ENCODE results near the gene ANKRD27. TPM values are rescaled to one million over a fixed set of nuclear protein-coding genes. Genes with fewer than 3 reads are reported as not detected.

ANKRD27 gene
- total and polyA plus RNA-seq, 10 of the 15 experiments (the other 5 are each of a cell fraction or from before 2014, with no cell fraction given): 2.8 to 49.9 (median 28.5) TPM

DNA sequence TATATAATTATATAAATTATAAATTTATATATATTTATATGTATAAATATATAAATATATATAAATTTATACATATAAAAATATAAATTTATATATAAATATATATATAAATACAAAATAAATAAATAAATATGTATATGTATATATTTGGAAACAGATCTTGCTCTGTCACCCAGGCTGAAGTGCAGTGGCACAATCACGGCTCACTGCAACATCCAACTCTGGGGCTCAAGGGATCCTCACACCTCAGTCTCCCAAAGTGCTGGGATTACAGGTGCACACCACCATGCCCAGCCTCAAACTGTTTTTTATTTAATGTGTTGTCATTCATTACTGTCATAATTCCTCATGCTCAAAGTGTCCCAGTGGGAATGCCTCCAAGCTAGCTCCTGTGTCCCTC, 119.2 kb downstream of the ANKRD27 start:
- ChIA-PET RAD21 (ENCODE audit: unreplicated experiment) (no interaction called here), POLR2A (no interaction called here), CTCF (no interaction called here), SMC1A (ENCODE audit: uncharacterized antibody, unreplicated experiment) (no interaction called here)
- no peak overlapping the region for H3K4me2 ChIP-seq (ENCODE audit: control insufficient read depth, insufficient read depth)
- no peaks in the 10 kb centered on the region for H3K9me3 ChIP-seq (replicated peaks; ENCODE audit: control insufficient read depth, insufficient read depth, low read length)
- ATAC-seq (no peak), FAIRE-seq (no peak), DNase-seq (ENCODE audit: low read depth, low spot score) (no peak)
- no peak overlapping the region for H2AFZ ChIP-seq (ENCODE audit: control insufficient read depth, low read depth, low read length)
- in situ Hi-C loops (cut with MboI) (no loop called here), intact Hi-C loops (cut with micrococcal nuclease; ENCODE audit: unreplicated experiment) (no loop called here)
- no peaks in the 10 kb centered on the region for H3K79me2 ChIP-seq (ENCODE audit: control insufficient read depth, insufficient read depth, low read length)
- no peak overlapping the region for H3K4me3 ChIP-seq
- no peaks in the 10 kb centered on the region for H3K27me3 ChIP-seq (replicated peaks in 1 of 2; ENCODE audit: control insufficient read depth in 2 of 2, insufficient read depth in 2 of 2, low read length in 1 of 2)
- 69% methylated on average over 1 of the region's 1 CpG for WGBS (ENCODE audit: insufficient coverage, insufficient replicate concordance, low lambda C conversion rate, missing lambda C conversion rate)
- no TSS peak for BruUV-seq (replicated peaks)
- H3K9ac ChIP-seq (ENCODE audit: control insufficient read depth, insufficient read depth, low read length): no peak overlapping the region
- no peaks in the 10 kb centered on the region for H3K4me1 ChIP-seq (ENCODE audit: control insufficient read depth, insufficient read depth, low read length)
- no peaks in the 10 kb centered on the region for H3K36me3 ChIP-seq (ENCODE audit: control insufficient read depth in 2 of 2, insufficient read depth in 2 of 2, low read length in 1 of 2)
- H4K20me1 ChIP-seq (ENCODE audit: control insufficient read depth, insufficient read depth): no peaks in the 10 kb centered on the region
- no peak overlapping the region for H3K27ac ChIP-seq (ENCODE audit: control insufficient read depth, insufficient read depth)
- no peak for TF ChIP-seq ZNF207 (IDR thresholded peaks at IDR 0.05; ENCODE audit: borderline replicate concordance)
- TF ChIP-seq, protein P1, sequence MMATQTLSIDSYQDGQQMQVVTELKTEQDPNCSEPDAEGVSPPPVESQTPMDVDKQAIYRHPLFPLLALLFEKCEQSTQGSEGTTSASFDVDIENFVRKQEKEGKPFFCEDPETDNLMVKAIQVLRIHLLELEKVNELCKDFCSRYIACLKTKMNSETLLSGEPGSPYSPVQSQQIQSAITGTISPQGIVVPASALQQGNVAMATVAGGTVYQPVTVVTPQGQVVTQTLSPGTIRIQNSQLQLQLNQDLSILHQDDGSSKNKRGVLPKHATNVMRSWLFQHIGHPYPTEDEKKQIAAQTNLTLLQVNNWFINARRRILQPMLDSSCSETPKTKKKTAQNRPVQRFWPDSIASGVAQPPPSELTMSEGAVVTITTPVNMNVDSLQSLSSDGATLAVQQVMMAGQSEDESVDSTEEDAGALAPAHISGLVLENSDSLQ (IDR thresholded peaks at IDR 0.05): no peak
- no peak for TF ChIP-seq ESRRA (IDR thresholded peaks at IDR 0.05; ENCODE audit: low read length)
- no peak for TF ChIP-seq POU2F2 (IDR thresholded peaks at IDR 0.05; ENCODE audit: borderline replicate concordance, low read depth, low read length)
- TF ChIP-seq, protein P2, sequence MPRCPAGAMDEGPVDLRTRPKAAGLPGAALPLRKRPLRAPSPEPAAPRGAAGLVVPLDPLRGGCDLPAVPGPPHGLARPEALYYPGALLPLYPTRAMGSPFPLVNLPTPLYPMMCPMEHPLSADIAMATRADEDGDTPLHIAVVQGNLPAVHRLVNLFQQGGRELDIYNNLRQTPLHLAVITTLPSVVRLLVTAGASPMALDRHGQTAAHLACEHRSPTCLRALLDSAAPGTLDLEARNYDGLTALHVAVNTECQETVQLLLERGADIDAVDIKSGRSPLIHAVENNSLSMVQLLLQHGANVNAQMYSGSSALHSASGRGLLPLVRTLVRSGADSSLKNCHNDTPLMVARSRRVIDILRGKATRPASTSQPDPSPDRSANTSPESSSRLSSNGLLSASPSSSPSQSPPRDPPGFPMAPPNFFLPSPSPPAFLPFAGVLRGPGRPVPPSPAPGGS (IDR thresholded peaks at IDR 0.05; ENCODE audit: borderline replicate concordance, insufficient read depth, low read depth, low read length, poor library complexity, severe bottlenecking): no peak
- TF ChIP-seq, protein P3, sequence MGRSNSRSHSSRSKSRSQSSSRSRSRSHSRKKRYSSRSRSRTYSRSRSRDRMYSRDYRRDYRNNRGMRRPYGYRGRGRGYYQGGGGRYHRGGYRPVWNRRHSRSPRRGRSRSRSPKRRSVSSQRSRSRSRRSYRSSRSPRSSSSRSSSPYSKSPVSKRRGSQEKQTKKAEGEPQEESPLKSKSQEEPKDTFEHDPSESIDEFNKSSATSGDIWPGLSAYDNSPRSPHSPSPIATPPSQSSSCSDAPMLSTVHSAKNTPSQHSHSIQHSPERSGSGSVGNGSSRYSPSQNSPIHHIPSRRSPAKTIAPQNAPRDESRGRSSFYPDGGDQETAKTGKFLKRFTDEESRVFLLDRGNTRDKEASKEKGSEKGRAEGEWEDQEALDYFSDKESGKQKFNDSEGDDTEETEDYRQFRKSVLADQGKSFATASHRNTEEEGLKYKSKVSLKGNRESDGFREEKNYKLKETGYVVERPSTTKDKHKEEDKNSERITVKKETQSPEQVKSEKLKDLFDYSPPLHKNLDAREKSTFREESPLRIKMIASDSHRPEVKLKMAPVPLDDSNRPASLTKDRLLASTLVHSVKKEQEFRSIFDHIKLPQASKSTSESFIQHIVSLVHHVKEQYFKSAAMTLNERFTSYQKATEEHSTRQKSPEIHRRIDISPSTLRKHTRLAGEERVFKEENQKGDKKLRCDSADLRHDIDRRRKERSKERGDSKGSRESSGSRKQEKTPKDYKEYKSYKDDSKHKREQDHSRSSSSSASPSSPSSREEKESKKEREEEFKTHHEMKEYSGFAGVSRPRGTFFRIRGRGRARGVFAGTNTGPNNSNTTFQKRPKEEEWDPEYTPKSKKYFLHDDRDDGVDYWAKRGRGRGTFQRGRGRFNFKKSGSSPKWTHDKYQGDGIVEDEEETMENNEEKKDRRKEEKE (IDR thresholded peaks at IDR 0.05): no peak
- TF ChIP-seq PAX5 (IDR thresholded peaks at IDR 0.05; ENCODE audit: borderline replicate concordance, low read depth, low read length): no peak
- no peak for TF ChIP-seq RFX5 (IDR thresholded peaks at IDR 0.05; ENCODE audit: low read depth, low read length)
- TF ChIP-seq SMAD1 (IDR thresholded peaks at IDR 0.05; ENCODE audit: low read depth, partially characterized antibody): no peak
- no peak for TF ChIP-seq SIN3A (IDR thresholded peaks at IDR 0.05; ENCODE audit: low read depth, low read length)
- TF ChIP-seq SPI1 (IDR thresholded peaks at IDR 0.05; ENCODE audit: borderline replicate concordance, insufficient read depth, low read depth, low read length): no peak
- no peak for TF ChIP-seq ZNF24 (IDR thresholded peaks at IDR 0.05)
- TF ChIP-seq JUNB (IDR thresholded peaks at IDR 0.05): no peak
- TF ChIP-seq ZBTB33 (IDR thresholded peaks at IDR 0.05): no peak
- TF ChIP-seq, protein P4, sequence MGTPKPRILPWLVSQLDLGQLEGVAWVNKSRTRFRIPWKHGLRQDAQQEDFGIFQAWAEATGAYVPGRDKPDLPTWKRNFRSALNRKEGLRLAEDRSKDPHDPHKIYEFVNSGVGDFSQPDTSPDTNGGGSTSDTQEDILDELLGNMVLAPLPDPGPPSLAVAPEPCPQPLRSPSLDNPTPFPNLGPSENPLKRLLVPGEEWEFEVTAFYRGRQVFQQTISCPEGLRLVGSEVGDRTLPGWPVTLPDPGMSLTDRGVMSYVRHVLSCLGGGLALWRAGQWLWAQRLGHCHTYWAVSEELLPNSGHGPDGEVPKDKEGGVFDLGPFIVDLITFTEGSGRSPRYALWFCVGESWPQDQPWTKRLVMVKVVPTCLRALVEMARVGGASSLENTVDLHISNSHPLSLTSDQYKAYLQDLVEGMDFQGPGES (IDR thresholded peaks at IDR 0.05): no peak
- TF ChIP-seq EGR1 (IDR thresholded peaks at IDR 0.05; ENCODE audit: borderline replicate concordance in 1 of 2, low read depth in 2 of 2, low read length in 2 of 2): no peak
- TF ChIP-seq CHD1 (IDR thresholded peaks at IDR 0.05; ENCODE audit: low read depth, low read length): no peak
- no peak for TF ChIP-seq ZZZ3 (IDR thresholded peaks at IDR 0.05; ENCODE audit: control insufficient read depth, insufficient read length, low read depth)

Data from GM12878 (cell line).